GM18511 (cell line): ENCODE data around the gene TMEM132D.

Source experiments
- ATAC-seq: cut with Tn5 transposase; IDR thresholded peaks from one replicate; pipeline ENCODE4 v1.9.1; 2021; ENCODE audit warnings: mild to moderate bottlenecking, moderate library complexity; ENCODE audit not compliant: unreplicated experiment

Gene TMEM132D

DNA sequence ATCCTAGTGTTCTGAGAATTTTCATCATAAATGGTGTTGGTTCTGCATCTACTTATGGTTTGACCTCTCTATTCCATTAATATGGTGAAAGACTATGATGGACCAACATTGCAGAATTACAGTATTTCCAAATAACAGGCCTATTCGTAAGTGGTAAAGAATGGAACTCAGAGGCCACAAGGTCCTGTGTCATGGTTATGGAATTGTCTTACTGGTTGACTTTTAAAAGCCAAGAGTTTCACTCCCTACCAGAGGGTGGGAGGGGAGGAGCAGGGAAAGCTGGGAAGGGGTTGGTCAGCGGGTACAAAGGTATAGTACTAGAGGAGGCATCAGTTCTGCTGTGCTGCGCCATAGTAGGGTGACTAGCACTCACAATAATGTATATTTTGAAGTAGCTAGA, 153.4 kb downstream of the TMEM132D start:
- no peak for ATAC-seq

DNA sequence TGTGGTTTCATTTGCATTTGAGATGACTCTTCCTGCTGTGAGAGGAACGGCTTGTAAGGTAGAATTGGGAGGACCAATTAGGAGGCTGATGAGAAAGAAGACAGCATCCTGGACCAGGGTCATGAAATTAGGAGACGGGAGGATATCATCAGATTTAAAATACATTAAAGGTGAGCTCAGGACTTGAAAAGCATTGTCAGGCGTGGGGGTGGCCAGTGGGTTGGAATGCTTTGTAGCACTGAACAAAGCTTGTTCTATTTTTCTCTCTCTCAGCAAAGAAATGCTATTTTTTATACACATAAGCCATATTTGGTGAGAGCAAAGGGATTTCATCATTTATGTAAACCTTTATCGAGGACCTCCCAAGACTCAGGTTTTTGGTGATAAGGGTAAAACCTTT, 157.5 kb downstream of the TMEM132D start:
- ATAC-seq: no peak

DNA sequence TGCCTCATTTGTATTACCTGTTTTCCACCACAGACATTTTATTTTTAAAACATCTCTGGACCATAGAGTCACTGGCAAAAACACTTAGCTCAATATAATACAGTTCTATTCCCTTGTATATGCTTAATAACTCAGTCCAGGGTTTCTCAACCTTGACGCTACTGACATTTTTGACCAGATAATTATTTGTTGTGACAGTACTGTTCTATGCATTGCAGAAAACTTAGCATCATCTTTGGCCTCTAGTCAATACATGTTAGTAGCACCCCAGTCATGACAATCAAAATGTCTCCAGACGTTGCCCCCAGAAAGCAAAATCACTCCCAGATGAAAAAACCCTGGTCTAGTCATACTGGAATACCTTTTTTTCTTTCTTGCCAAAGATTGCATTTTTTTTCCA, 174.7 kb downstream of the TMEM132D start:
- no peak for ATAC-seq

DNA sequence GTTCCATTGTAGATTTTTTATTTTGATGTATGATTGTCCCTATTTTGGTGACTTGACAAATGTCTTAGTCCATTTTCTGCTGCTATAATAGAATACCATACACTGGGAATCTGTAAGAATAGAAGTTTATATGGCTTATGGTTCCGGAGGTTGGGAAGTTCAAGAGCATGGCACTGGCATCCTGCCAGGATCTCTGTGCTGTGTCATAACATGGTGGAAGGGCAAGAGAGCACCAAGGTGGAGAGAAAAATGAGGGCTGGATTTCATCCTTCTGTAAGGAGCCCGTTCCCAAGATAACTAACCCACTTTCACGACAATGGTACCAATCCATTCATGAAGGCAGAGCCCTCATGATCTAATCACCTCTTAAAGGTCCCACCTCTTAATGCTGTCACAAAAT, 176.7 kb downstream of the TMEM132D start:
- ATAC-seq: no peak

DNA sequence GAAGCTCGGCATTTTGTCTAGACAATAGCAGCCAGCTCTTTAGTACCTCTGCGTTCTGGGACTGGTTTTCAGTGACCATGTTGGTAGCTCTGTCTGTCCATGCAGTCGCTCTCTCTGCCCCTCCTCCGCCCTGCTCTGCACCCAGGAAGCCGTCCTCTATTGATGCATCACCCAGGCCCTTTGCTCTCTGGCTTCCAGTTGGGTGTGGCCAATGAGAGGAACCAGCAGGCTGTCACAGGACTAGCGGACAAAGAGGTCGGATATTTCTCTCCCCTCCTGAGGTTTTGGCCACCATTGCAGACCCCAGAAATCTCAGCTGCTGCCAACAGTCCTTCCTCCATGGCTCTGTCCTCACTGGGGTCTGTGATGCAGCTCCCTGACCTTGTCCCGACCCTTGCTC, 180.6 kb downstream of the TMEM132D start:
- ATAC-seq: no peak

DNA sequence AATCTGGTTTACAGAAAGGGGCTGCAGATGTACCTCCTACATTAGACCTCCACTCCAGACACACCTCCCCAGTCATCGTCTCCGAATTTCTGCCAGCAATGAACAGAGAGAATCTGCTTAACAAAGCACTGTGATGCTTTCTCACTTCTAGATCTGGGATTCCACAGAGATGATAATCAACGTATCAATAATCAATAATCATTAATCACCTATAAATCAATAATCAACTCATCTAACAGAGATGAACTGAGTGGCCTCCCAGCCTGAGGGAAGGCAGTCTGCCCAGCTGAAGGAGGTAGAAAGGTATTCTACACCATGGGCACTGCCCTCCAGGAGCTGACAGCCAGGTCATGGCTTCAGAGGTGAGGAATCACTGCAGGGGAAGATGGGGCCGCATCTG, 183.2 kb downstream of the TMEM132D start:
- no peak for ATAC-seq

DNA sequence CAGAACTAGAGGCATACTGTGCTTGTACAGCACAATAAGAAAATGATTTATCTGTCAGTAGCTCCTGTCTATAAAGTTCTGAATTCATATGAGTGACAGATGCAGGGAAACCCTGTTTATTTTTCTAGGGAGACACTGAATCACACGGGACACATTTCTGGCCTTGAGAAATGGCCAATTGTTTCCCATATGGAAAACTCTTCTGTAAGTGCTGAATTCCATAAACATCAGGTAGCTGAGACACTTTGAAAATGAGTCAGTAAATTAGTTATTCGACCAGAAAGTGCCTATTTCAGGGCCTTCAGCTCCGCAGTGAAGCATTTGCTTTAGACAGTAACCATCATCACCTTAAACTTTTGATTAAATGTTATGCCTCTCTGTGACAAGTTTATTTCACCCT, 184.4 kb downstream of the TMEM132D start:
- no peak for ATAC-seq

DNA sequence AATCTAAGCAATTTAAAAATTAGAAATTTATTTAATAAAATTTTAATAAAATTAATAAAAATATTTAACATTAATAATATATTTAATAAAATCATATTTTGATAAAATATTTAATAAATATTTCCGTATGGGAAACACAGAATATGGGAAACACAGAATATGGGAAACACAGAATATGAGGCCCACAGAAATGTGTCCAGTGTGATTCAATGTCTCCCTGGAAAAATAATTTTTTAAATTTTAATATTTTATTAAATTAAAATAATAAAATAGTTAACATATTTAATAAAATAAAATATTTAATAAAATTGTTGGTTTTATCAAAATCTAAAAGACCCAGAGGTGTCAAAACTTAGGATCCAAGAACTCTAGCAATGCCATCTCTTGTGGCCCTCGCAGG, 186.4 kb downstream of the TMEM132D start:
- no peak for ATAC-seq

DNA sequence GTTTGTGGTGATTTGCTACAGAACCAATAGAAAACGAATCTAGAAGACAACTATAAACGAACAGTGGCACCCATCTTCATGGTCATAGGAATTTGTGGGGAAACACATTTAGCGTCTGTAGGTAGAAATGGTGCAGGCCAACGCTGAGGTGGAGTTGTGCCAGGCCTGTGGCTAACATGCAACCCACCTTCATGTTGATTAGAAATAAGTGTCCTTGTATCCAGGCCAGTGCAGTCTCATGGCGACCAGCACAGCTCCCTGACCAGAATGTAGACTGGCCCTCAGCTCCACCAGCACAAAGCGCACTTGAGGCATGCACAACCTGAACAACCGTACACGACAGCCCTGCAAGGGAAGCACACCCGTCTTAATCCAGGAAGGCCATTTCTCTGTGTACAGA, 187.0 kb downstream of the TMEM132D start:
- ATAC-seq: no peak

DNA sequence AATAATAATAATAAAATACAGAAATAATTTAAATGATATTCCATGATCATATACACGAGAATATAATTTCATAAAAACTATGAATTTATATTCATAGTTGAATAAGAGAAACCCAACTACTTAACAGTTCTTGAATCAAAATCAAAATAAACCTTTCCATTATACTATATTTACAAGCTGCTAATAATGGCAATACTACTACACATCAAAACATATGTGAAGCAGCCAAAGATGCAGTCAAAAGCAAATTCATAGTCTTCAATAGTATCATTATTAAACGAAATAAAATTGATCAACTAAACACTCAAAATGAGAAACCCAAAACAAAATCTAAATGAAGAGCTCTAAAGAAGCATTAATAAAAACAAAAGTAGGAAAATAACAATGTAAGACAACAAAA, 197.1 kb downstream of the TMEM132D start:
- ATAC-seq: no peak

DNA sequence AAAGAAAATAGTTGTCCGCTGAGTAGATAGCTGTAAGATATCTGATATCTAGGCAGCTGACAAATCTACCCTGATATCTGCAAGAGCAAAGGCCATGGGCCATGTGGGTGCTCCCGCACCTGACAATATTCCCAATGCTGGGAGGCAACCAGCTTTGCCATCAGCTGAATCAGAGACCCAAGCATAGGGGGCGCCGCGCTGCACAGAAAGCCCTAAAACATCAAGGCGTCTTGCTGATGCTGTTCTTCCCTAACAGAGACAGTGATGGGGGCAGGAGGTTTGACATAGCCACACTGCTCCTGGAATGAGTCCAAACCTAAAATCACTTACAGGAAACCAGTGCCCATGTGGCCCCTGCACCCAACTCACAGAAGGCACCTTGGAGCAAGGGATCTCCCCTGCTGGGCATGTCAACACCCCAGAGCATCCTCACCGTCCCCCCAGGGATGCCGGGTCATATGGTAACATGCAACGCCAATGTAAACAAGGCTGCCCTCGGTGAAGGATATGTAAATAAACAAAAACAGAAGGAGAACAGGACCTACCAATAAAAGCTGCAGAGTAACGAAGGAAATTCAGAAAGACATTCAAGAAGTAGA, 199.5 kb downstream of the TMEM132D start:
- ATAC-seq: no peak

DNA sequence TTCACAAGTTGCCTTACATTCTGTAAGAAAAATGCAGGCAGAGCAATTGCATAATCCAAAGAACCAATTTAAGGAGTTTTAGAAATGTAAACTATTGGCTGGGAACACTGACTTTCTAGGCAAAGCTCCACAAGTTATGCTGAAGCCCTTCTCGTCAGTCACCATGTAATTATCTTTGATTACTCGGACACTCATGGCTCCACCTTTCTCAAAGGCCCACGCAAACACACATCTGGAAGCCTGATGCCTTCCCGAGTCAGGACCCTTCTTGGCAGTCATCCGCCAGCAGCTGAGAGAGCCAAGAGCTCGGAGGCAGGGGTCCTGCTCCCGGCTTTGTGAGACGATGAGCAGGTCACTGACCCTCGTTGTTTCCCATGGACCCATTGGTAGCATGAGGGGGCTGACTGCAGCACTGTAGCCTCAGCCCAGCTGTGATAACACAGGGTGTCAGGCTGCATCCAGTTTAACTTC, 202.2 kb downstream of the TMEM132D start:
- ATAC-seq: no peak

DNA sequence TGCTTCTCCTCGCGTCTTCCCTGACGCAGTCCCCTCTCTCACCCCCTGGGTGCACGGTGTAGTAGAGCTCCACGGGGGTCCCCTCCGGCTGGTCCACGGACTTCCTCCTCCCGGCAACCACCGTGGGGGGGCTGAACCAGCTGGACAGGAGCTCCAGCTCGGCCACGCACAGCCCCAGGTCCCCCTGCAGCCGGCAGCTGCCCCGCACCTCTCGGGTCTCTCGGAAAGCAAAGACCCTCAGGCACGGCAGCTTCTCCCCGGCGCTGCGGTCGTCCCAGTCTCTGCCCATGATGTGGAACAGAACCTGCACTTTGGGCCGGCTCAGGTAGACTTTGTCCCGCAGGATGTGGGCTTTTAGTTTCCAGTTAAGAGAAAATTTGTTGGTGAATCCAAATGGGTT, 203.8 kb downstream of the TMEM132D start:
- no peak for ATAC-seq

DNA sequence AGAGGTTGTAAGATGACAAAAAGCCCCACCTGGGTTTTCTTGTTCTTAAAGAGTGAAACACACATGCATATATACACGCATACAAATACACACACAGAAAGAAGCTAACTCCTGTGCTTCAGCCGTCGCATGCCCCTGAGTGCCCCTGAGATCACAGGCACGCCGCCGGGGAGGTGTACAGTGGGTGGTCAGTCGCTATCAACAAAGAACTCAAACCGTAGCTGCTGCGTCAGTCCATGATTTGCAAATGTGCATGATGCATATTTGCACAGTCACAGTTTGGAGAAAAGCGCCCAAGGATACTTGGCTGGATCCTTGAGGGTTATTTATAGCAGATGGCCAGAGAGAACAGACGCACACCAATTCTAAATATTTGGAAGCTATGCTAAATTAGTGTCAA, 206.9 kb downstream of the TMEM132D start:
- ATAC-seq: no peak

DNA sequence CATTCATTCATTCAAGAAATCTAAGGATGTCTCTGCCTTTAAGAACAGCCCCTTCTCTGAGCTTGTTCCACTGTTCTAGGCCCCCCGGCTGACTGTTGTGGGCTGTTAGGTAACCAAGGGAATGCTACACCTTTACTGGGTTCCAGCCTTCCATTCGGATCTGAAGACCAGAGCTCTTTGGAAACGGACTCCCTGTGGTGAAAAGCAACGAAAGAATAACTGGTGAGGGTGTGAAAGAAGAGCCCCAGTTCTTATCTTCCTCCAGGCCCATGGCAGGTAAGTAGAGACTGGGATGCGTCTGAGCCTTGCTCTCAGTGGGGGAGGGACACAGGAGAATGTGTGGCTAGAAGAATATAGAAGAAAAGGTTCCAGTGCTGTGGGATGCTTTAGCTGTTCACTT, 207.4 kb downstream of the TMEM132D start:
- no peak for ATAC-seq

DNA sequence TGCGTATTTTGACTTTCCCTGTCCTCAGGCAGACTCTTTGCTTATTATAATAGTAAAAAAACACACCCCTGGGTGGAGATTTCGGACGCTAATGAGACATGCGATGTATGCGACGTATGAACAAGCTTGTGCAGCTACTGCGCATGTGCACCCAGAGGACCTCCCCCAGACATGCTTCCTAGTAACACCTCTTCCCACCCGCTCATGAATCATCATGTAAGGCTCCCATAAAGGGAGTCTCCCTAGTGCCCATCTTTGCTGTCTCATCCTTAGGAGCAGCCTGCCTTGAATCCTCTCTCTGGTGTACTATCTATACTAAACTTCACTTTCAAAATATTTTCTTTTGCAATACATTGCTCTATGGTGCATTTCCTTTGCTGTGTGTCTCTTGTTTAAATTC, 210.1 kb downstream of the TMEM132D start:
- no peak for ATAC-seq

DNA sequence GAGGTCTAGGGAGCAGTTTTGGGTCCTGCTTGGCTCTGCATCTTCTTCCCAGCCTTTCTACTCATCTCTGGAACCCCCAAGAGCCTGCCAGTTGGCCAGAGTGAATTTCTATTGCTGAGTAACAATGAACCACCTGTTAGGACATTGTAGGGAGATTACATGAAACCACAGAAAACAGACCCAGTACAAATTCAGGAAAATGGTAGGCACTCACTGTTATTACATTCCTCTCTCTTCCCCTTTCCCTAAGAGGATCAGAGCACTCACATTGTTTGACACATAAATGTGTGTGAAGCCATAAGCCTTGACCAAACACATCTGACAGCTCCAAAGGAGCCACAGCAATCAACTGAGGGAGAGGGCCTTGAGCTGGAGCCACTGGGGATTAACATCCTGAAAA, 216.1 kb downstream of the TMEM132D start:
- no peak for ATAC-seq

DNA sequence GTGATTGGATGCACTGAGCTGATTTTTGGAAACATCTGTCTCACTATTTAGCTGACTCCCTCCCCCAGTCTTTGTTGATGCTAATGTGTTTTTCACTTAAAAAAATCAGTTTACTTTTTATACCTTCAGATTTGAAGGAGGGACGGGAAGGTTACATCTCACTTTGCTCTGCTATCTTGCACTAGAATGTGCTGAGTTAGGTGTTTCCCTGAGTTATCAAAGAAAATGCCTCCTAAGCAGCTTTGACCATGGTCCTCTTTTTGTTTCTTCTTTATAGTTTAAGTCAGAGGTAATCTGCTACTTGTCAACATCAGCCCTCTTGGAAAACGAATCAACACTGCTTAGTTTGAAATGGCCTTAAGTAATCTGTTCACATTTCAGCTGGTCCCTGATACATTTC, 222.0 kb downstream of the TMEM132D start:
- no peak for ATAC-seq

DNA sequence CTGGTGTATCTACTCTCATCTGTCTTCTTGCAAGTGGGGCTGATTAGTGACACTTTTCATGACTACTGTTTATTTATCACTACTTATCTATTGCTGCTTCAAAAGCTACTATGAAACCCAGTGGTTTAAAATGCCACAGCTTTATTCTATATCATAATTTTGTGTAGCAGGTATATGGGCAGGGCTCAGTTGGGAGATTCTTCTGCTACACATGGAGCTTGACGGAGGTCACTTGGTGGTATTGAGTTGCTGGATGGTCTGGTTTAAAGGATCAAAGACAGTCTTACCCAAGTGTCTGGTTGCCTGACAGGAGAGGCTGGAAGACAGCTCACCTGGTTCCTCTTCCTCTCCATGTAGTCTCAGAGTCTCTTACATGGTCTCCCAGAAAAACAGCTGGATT, 222.7 kb downstream of the TMEM132D start:
- no peak for ATAC-seq

DNA sequence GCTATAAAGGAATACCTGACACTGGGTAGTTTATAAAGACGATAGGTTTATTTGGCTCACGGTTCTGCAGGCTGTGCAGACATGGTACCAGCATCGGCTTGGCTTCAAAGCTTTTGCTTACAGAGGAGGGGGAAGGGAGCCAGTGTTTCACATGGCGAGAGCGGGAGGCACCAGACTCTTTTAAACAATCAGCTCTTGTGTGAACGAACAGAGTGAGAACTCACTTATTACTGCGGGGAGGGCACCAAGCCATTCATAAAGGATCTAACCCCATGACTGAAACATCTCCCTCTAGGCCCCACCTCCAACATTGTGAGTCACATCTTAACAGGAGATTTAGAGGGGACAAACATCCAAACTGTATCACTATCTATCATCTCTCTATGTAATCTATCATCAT, 227.4 kb downstream of the TMEM132D start:
- ATAC-seq: no peak

DNA sequence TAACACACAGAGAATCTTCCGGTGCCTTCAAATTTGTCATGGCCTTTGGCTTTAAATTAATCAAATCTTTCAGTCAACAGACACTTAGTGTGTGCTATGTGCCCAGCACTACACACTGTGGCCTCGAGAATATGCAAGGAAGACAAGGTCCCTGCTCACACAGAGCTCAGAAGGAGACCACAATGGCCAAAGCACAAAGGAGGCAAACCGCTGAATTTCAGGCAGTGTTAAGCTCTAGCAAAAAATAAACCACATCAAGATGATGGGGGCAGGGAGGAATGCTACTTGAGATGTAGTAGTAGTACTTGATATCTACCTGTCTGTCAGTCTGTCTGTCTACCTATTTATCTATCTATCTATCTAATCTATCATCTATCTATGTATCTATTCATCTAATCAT, 227.9 kb downstream of the TMEM132D start:
- no peak for ATAC-seq

DNA sequence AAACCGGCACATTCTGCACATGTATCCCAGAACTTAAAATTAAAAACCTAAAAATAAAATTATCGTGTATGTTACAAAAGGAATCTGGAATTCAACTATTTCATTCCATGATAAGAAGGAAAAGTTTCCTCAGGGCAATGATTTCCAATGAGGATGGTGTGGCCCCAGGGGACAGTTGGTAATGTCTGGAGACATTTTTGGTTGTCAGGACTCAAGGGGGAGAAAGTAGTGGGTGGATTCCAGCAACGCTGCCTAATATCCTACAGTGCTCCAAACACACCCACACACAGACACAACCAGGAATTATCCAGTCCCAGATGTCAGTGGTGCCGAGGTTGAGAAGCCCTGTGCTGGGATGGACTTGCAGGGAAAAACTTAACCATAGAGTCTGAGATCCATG, 228.3 kb downstream of the TMEM132D start:
- no peak for ATAC-seq

DNA sequence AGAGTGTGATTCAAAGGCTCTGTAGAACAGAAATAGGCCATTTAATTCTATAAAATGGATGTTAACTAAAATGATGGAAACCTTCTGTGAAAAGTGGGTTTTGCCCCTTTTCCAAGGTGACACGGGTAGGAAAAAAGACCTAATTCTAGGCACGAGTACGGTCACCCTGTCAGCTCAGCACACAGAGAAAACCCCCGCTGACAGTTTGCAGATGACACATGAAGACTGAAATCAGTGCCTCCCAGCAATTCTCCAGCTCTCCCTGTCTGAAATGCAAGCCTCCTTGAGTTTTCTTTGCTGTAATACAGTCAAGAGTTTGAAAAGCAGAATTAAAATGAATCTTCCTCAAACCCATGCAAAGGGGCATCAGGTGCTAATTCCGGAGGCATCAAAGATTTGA, 230.0 kb downstream of the TMEM132D start:
- ATAC-seq: no peak

DNA sequence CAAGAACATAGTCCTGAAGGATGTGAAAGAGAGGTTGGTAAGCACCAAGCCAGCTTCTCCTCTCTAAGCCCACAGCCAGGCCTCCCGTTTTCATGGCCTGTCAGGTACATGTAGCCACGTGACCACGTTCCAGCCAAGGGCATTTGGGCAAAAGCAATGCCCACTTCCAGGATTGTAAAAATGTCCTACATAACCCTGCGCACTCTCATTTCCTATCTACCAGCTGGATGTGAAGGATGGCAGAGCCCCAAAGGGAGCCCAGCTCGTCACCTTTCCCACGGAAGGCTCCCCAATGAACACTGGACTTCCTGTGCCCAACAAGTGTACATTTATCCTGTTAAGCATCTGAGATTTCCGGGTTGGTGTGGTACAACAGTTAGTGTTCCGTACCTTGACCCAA, 231.7 kb downstream of the TMEM132D start:
- no peak for ATAC-seq
